Measurements from ENCODE around the gene STARD13. TPM values are rescaled to one million over a fixed set of nuclear protein-coding genes. Genes with fewer than 3 reads are reported as not detected.
A peak's percentile ranks its signal among the peaks of the same experiment; 100 is the strongest.

Gene STARD13
- total RNA-seq, 1 experiment from 2014 or later: 2.3 TPM

DNA sequence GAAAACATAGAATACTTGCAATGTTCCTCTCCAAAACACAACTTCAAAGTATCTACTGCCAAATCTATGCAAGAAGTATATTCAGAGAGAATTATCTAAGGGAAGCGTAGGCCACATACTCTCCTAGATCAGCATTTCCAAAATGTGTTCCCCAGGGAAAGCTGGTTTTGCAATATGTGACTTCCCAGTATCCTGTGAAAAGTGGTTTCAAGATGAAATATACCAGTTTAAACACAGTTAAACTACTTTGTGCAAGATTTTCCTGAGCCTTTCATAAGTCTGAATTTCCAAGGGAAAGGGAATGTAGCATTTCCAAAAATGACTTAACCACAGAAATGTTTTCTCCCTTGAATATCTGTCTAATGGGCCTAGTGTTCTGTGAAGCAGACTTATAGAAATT is 7.6 kb downstream of the STARD13 start:
- no peak for DNase-seq (ENCODE audit: low spot score)

DNA sequence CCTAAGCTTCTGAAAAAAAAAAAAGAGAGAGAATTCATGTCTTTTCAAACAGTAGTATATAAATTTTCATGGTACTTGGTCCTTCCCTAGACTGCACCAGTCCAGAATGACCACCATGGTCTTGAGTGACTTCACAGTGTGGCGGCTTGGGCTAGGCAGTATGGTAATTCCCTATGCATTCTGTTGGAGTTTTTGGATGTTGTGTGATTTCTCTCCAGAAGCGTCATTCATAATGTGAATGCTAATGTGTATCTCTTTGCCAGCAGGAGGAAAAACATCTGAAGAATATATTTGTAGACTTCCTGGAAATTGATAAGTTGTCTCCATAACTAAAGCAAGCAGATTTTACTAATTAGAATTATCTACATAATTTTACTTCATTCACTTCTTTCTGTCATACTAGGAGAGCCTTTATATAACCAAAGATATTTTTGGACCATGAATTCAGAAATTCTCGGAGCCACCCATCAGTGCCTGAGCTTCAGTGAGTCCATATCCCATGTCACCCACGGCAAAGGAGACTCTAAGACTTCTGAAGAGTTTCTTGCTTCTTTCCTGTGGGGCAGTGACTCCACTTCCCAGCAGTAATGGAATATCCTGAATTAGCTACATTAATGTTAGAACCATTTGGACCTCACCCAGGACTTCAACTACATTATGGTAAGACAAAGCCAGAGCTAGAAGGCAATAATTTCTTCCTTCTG is 8.4 kb downstream of the STARD13 start:
- DNase-seq (ENCODE audit: low spot score): no peak

DNA sequence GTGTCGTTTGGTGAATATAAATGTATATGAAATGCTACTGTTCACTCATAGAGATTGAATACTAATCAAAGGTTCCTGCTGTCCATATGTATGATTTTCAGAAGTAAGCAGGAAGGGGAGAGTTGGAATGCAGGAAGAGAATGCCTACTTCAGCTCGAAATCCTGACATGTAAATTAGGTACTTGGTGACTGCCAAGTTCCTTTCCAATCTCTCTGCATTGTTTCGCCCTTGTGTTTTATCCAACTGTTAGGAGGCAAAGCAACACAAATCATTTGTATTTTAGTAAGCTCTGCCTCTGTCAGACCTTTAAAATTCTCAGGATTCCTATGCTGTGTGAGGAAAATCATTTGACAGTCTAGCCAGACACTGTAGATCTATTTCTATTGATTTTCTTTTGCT is 9.0 kb downstream of the STARD13 start:
- no peak for DNase-seq (ENCODE audit: low spot score)

DNA sequence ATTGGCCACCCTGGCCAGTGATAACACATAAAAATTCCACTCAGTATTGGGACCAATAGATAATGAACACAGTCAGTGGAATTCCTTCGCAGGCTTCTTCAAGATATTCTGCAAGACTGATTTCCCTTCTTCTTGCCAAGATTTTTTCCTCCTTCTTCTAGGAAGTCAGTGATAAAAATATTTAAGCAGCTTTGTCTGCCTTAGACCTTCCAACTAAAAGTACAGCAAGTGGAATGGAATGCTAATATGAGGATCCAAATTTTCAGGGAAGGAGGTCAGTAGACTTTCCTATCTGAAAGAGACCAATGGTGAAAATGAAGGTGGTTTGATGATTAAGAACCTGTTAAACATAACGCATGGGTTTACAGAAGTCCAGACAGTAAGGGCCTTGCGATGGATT is 9.6 kb downstream of the STARD13 start:
- DNase-seq (ENCODE audit: low spot score): no peak

DNA sequence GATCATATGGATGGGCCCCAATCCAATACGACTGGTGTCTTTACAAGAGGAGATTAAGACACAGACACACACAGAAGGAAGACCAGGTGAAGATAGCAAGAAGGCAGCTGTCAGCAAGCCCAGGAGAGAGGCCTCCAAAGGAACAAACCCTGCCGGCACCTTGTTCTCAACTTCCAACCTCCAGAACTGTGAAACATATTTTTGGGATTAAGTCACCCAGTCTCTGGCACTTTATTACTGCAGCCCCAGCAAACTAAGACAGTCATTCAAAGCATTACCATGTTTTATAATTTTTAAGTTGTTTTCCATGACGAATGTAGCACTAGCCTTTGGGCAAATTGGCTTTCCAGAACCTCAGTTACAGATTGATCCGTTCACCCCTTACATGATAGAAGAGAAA is 11.3 kb downstream of the STARD13 start:
- DNase-seq (ENCODE audit: low spot score): no peak

DNA sequence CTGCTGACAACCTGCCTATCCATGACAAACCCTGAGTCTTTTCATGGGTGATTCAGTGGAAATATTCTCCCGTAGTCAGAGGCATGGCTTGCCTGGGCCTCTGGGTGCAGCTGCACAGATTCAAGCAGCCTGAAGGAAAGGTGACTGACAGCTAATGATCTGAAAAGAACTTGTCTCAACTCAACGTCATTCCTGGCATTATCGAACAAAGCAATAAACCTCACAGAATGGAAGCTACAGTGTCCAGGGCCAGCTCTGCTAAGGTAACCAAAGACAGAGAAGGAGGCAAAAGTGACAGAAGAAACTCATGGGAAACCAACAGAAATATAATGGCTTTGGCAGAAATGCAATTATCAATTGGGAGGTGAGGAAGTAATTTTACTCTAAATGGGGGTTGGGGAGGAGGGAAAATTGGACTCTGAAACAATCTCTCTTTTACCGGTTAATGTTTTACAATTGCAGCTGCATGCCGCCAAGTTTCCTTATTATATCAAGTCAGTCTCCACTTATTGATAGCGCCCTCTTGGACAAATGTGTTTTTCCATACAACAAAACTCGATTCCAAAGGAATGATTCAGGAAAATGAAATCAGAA is 12.9 kb downstream of the STARD13 start:
- peak; percentile 52 for DNase-seq (ENCODE audit: low spot score)

DNA sequence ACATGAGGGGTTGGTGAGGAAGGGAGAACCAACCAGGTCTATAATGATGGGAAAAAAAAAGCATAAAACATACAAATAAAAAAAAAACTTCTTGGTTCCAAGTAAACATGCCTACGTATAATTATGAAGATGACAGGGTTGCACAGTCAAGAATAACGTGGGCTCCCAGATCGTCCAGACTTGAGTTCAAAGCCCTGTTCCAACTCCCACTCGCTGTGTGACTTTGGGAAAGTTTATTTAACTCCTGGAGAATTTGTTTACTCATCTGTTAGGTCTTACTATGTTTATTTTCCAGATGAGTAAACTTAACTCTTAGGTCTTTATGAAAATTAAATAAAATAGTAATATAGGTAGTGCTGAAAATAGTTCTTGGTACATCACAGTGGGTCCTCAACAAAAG is 13.8 kb downstream of the STARD13 start:
- no peak for DNase-seq (ENCODE audit: low spot score)

DNA sequence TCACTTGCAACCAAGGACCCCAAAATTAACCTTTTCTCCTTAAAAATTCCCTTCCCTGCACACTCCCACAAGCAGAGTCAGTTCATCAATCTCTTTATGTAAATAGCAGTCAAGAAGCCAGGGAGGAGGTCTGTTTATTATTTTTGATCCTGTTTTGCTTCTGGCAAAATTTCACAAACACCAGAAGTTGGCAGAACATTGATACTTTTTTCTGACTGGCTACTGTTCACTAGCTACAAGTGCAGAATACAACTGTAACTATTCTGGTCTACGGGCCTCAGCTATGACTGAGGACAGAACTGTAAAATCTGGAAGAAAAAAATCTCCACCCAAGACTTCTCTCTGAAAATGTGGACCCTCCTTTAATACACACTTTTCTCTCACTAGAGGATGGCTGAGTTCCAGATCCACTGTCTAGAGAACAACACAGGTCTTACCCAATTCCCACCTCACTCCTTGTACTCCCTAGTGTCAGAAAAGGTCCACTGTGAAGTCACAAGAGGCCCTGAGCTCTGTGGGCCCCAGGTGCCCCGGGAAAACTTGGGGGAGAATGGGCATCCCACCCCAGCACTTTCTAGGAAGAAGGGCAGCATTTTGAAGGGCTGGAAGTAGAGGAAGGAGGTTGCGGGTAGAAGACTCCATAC is 14.5 kb downstream of the STARD13 start:
- no peak for DNase-seq (ENCODE audit: low spot score)

DNA sequence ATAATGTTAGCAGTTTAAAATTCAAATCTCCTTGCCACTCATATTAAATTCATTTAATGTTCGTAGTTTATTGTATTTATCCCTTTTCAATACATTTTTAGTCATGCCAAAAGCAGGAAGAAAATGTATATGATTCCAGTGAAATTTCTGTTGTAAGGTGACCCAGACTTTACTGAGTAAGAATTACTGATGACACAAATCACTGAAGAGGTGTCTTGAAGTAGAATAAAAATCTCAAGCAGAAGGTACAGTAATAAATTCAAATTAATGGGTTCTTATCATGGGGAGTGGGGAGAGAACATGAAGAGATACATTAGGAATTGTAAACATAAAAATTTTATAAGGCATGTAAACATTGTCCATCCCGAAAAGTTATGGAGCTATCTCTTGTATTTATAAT is 19.9 kb downstream of the STARD13 start:
- DNase-seq (ENCODE audit: low spot score): no peak

DNA sequence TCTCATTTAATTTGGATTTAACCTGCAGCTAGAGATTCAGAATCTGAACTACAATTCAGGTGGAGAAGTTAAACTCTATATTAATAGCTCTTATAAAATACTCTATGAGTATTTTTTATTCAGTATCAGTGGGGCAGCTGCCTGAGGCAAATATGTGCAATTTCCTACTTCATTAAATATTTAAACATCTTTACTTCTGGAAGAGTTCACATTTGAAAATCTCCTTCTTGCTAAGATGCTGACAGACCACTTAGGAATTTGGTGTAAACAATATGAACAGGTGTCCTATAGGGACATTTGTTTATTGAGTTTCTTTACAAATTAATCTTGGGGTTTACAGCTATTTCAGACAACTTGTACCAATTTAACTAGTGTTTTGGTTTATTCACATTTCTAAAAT is 20.4 kb downstream of the STARD13 start:
- DNase-seq (ENCODE audit: low spot score): no peak

DNA sequence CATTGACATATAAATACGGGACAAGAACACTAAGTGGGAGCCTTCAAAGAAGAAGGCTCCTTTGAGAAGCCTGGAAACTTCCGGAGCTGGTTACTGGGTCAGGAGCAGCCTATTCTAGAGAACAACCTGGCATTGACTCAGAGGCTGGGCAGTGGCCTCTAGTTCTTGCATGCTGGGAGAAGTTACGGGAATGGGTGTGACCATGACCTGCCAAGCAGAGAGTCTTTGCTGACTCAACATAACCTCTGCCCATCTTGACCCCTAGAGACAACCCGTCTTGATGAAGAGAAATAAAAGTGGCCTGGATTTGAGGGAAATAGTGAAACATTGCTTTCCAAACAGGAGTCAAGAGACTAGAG is 21.0 kb downstream of the STARD13 start:
- DNase-seq (ENCODE audit: low spot score): no peak

DNA sequence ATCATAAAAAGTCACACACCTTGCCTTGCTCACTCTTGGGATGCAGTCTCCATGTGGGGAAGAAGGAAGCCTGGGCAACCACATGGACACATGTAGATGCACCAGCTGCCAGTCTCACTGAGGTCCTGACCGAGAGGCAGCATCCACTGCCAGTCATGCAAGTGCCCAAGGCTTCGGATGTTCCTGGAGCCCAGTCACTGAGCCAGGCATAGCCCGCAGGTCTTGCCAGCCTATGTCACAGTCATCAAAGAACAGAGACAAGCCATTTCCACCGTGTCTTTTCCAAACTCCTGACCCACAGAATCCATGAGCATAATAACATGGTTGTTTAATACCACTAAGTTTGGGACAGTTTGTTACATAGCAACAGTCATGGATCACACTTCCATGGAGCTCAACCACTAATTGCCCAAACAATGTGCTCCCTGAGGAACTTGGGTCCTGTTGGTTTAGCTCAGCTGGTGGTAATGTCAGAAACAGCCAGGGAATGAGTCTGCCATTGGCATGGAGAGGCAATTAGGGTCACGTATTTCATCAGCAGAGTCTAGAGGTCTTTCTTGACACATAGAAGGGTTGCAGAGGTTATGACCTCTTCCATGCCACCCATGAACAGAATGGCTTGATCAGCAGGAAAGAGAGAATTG is 21.5 kb downstream of the STARD13 start:
- DNase-seq (ENCODE audit: low spot score): no peak

DNA sequence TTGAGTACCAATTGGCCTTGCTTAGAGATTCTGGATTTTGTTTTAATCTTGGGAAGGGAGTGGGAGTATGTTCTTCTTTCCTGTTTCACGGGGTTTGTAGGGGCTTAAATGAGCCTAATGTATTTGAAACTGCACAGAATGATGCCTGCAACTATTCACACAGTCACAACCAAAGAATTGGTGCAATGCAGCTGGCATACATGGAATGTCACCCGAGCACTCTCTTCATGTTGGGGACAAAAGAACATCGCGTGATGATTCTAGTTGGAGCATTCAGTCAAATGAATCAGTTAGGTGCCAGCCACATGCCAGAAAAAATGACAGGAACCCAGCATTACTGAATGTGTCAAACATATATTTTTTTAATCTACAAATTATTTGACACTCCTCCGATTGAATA is 22.1 kb downstream of the STARD13 start:
- no peak for DNase-seq (ENCODE audit: low spot score)

DNA sequence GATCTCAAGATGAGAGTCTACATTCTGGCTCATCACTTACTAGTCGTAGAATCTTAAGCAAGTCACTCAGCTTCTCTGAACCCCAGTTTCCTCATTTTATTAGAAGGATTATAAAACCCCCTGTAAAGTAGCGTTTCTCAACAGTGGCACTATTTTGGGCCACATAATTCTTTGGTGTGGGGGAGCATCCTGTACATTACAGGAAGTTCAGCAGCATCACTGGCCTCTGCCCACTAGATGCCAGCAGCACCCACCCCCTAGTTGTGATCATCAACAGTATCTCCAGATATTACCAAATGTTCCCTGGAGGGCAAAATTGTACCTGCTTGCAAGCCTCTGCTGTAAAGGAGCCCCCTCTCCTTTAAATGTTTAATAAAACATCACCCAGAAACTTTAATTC is 22.6 kb downstream of the STARD13 start:
- no peak for DNase-seq (ENCODE audit: low spot score)

DNA sequence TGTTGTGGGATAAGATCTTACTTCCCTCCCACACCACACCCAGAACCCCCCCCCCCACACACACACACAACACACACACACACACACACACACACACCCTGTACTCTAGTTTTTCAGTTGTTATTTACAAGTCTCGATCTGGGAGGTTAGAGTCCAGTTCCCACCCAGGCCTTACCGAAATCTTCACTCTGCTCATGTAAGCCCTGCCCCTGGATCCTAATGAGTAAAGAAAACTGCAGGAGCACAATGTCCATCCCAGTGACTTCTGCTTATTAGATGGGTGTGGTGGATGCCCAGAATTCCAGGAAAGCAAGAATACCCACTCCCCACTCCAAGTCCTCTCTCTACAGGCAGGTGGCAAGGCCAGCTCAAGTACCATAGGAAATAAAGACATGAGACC is 23.0 kb downstream of the STARD13 start:
- DNase-seq (ENCODE audit: low spot score): no peak

DNA sequence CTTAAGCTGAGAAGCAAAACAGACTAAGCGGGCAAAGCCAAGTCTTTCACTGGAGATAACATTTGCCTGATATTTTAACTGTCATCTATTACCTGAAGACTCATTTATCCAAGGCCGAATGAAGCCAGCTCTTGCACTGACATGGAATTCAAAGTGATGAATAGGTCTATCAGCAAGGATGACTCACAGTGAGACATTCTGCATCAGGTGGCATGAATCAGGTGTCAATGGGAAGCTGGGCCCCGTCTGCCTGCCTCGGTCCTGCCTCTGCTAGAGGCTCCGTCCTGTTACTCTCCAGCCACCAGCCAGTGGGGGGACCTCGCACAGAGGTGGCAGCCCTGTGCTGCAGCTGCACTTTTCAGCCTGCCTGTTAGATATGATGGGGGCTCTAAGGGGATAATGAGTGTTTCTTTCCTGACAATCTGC is 23.5 kb downstream of the STARD13 start:
- peak; percentile 51 for DNase-seq (ENCODE audit: low spot score)

DNA sequence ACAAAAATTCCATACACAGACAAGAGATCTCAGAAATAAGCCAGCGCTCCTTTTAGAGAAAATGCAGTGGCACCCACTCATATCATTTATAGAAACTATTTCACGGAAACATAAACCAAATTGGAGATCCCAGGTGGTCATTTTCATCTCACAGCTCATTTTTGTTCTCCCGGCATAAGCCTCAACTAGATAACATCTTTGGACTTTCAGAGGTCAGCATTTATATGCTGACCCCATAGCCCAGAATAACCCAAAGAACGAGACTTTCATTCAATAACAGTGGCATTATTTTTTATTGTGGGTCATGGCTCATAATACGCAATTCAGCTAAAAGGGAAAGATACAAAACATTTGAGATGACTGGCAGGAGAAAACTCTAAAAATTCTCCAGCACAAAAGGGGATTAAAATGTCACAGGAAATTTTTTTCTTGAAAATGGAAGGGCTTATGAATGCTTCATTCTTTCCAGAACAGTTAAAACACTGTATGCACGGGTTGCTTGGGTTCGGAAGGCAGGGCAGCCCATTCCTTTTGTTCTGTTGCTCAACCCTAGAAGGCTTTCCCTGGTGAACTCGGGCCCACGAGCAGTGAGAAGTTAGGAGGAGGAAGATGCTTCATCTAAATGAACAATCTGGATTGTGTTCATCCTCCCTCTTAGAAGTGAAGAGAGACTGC is 24.0 kb downstream of the STARD13 start:
- DNase-seq (ENCODE audit: low spot score): no peak

DNA sequence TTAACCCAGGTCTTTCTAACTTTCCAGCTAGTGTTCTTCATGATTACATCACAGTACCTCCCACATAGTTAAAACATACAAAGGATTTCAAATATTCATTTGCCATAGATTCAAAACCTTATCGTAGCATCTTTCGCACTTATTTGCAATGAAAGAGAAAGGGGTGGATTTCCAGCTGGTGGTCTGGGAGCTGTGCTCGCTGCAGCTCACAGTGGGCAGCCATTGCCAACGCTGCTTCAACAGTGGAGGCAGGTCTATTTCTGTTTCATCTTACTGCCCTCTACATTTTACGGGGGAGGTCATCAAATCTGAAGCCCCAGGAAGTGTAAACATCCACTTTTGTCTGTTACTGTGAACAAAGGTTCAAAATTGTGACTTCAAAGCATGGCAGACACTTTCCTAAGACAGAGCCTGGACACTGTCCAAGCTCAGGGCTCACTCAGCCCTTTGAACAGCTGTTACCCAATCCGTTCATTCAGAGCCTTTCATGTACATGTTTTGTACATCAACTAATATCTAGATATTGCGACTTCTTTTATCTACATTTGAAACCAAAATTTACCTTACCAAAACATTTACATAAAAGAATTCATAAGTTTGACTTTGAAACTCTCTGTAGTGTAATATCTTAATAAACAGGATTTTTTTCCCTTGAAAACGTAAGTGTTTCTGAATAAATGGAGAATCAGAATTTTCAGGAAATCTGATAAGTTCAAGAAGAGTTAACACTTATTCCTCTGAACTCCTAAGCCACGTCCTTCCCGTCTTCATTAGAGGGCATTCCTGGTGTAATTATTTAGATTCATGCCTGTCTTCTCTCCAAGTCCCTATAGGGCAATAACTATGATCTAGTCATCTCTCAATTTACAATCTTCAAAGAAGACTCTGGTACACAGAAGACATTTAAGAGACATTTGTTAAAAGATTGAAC is 25.1 kb downstream of the STARD13 start:
- DNase-seq (ENCODE audit: low spot score): no peak

DNA sequence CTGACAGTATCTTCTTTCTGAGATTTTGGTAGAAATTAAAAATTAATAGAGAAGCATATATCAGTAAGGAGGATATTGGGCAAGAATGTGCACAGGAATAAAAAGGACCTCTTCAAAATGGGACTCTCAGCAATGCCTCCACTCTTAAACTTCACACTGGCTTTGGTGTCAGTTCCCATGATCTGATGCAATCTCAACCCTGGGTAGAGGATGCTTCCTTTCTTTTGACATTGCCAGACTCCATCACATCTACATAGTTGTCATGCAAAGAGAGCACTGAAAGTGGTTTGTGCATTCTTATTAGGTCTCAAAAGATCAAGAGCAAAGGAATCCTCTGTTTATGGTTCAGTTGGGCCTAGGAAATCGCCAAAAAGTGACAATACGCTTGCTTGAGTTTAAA is 26.3 kb downstream of the STARD13 start:
- no peak for DNase-seq (ENCODE audit: low spot score)

DNA sequence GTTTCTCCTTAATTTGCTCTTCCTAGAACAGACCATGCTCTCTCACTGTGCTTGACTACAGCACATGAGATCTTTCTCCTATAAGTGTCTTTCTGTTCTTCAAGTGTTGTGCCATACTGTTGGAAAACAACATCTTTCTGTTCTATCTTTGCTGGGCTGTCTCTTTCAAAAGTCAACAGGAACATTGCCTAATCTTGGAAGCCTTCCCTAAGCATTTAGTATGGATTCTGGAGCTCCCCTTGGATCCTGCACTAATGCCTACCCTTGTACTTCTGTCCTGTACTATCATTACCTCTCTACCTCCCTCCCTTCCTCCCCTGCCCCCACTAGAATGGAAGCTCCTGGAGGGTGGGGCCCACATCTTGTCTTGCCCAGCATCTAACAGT is 26.8 kb downstream of the STARD13 start:
- no peak for DNase-seq (ENCODE audit: low spot score)
